ENCODE data around the gene CPN2. TPM values are rescaled to one million over a fixed set of nuclear protein-coding genes. Genes with fewer than 3 reads are reported as not detected.

CPN2 gene
- total RNA-seq, 1 donor from 2014 or later = not detected

GRCh38 chr3:194357681-194358080 is 6.6 kb upstream of the CPN2 start:
- no peak for DNase-seq
- Mint-ChIP-seq H3K27me3 (peaks cover 2% of the 10 kb centered on the region), H3K36me3 (ENCODE audit: low read depth) (no peaks in the 10 kb centered on the region), H3K4me3 (no peak overlapping the region), H3K9me3 (no peaks in the 10 kb centered on the region), H3K4me1 (no peaks in the 10 kb centered on the region), H3K27ac (no peak overlapping the region)
- intact Hi-C loops (cut with micrococcal nuclease) = no loop called here

GRCh38 chr3:194355379-194355778 is 4.3 kb upstream of the CPN2 start:
- Mint-ChIP-seq H3K27me3 (peaks cover 2% of the 10 kb centered on the region), H3K27ac (no peak overlapping the region), H3K4me3 (no peak overlapping the region), H3K36me3 (ENCODE audit: low read depth) (no peaks in the 10 kb centered on the region), H3K4me1 (no peaks in the 10 kb centered on the region), H3K9me3 (no peaks in the 10 kb centered on the region)
- intact Hi-C loops (cut with micrococcal nuclease) = no loop called here
- no peak for DNase-seq

GRCh38 chr3:194354315-194354714 is 3.2 kb upstream of the CPN2 start:
- no peaks in the 10 kb centered on the region for H3K9me3 Mint-ChIP-seq
- no peaks in the 10 kb centered on the region for H3K36me3 Mint-ChIP-seq (ENCODE audit: low read depth)
- no peak for DNase-seq
- H3K27ac Mint-ChIP-seq = no peak overlapping the region
- intact Hi-C loops (cut with micrococcal nuclease) = no loop called here
- H3K4me1 Mint-ChIP-seq = no peaks in the 10 kb centered on the region
- H3K4me3 Mint-ChIP-seq = no peak overlapping the region
- peaks cover 2% of the 10 kb centered on the region for H3K27me3 Mint-ChIP-seq

- no peaks in the 10 kb centered on the region for H3K36me3 Mint-ChIP-seq (ENCODE audit: low read depth)
- DNase-seq = no peak
- H3K27ac Mint-ChIP-seq = no peak overlapping the region
- intact Hi-C loops (cut with micrococcal nuclease) = no loop called here
- H3K27me3 Mint-ChIP-seq = peaks cover 2% of the 10 kb centered on the region
- no peaks in the 10 kb centered on the region for H3K4me1 Mint-ChIP-seq
- H3K4me3 Mint-ChIP-seq = no peak overlapping the region
- no peaks in the 10 kb centered on the region for H3K9me3 Mint-ChIP-seq
Observed at GRCh38 chr3:194352667-194353246, 1.6 kb upstream of the CPN2 start.

GRCh38 chr3:194351952-194352536 is 916 bp upstream of the CPN2 start:
- no peak overlapping the region for H3K4me3 Mint-ChIP-seq
- H3K4me1 Mint-ChIP-seq = no peaks in the 10 kb centered on the region
- H3K27ac Mint-ChIP-seq = no peak overlapping the region
- intact Hi-C loops (cut with micrococcal nuclease) = no loop called here
- H3K27me3 Mint-ChIP-seq = peaks cover 2% of the 10 kb centered on the region
- DNase-seq = no peak
- no peaks in the 10 kb centered on the region for H3K9me3 Mint-ChIP-seq
- H3K36me3 Mint-ChIP-seq (ENCODE audit: low read depth) = no peaks in the 10 kb centered on the region

GRCh38 chr3:194350726-194351071 is 429 bp downstream of the CPN2 start:
- Mint-ChIP-seq H3K4me1 (no peaks in the 10 kb centered on the region), H3K9me3 (no peaks in the 10 kb centered on the region), H3K4me3 (no peak overlapping the region), H3K27me3 (no peaks in the 10 kb centered on the region), H3K27ac (no peak overlapping the region), H3K36me3 (ENCODE audit: low read depth) (no peaks in the 10 kb centered on the region)
- no peak for DNase-seq
- intact Hi-C loops (cut with micrococcal nuclease) = no loop called here

GRCh38 chr3:194348354-194348753 is 2.8 kb downstream of the CPN2 start:
- Mint-ChIP-seq H3K27me3 (peaks cover 7% of the 10 kb centered on the region), H3K4me3 (no peak overlapping the region), H3K36me3 (ENCODE audit: low read depth) (no peaks in the 10 kb centered on the region), H3K9me3 (no peaks in the 10 kb centered on the region), H3K27ac (no peak overlapping the region), H3K4me1 (peaks cover 2% of the 10 kb centered on the region)
- DNase-seq = no peak
- intact Hi-C loops (cut with micrococcal nuclease) = no loop called here

GRCh38 chr3:194346621-194347020 is 4.5 kb downstream of the CPN2 start:
- Mint-ChIP-seq H3K36me3 (ENCODE audit: low read depth) (no peaks in the 10 kb centered on the region), H3K9me3 (no peaks in the 10 kb centered on the region), H3K27ac (no peak overlapping the region), H3K27me3 (peaks cover 13% of the 10 kb centered on the region), H3K4me1 (peaks cover 2% of the 10 kb centered on the region), H3K4me3 (no peak overlapping the region)
- DNase-seq = no peak
- intact Hi-C loops (cut with micrococcal nuclease) = no loop called here

GRCh38 chr3:194346035-194346434 is 5.1 kb downstream of the CPN2 start:
- no peak for DNase-seq
- intact Hi-C loops (cut with micrococcal nuclease) = no loop called here
- H3K9me3 Mint-ChIP-seq = no peaks in the 10 kb centered on the region
- peaks cover 13% of the 10 kb centered on the region for H3K27me3 Mint-ChIP-seq
- no peaks in the 10 kb centered on the region for H3K36me3 Mint-ChIP-seq (ENCODE audit: low read depth)
- peaks cover 2% of the 10 kb centered on the region for H3K4me1 Mint-ChIP-seq
- H3K4me3 Mint-ChIP-seq = no peak overlapping the region
- no peak overlapping the region for H3K27ac Mint-ChIP-seq

- H3K27ac Mint-ChIP-seq = no peak overlapping the region
- DNase-seq = peak; percentile 91
- H3K27me3 Mint-ChIP-seq = peaks cover 15% of the 10 kb centered on the region
- no peaks in the 10 kb centered on the region for H3K36me3 Mint-ChIP-seq (ENCODE audit: low read depth)
- intact Hi-C loops (cut with micrococcal nuclease) = no loop called here
- H3K4me3 Mint-ChIP-seq = no peak overlapping the region
- H3K4me1 Mint-ChIP-seq = peaks cover 2% of the 10 kb centered on the region
- H3K9me3 Mint-ChIP-seq = no peaks in the 10 kb centered on the region
Observed at GRCh38 chr3:194344012-194344411, 7.1 kb downstream of the CPN2 start.

GRCh38 chr3:194343561-194343893 is 7.6 kb downstream of the CPN2 start:
- Mint-ChIP-seq H3K36me3 (ENCODE audit: low read depth) (no peaks in the 10 kb centered on the region), H3K9me3 (no peaks in the 10 kb centered on the region), H3K27ac (no peak overlapping the region), H3K4me3 (no peak overlapping the region), H3K4me1 (peaks cover 2% of the 10 kb centered on the region), H3K27me3 (peaks cover 15% of the 10 kb centered on the region)
- DNase-seq = no peak
- intact Hi-C loops (cut with micrococcal nuclease) = no loop called here

- H3K36me3 Mint-ChIP-seq (ENCODE audit: low read depth) = no peaks in the 10 kb centered on the region
- H3K27me3 Mint-ChIP-seq = peaks cover 16% of the 10 kb centered on the region
- H3K9me3 Mint-ChIP-seq = no peaks in the 10 kb centered on the region
- intact Hi-C loops (cut with micrococcal nuclease) = no loop called here
- no peak for DNase-seq
- peaks cover 2% of the 10 kb centered on the region for H3K4me1 Mint-ChIP-seq
- H3K4me3 Mint-ChIP-seq = no peak overlapping the region
- H3K27ac Mint-ChIP-seq = no peak overlapping the region
Observed at GRCh38 chr3:194342861-194343560, 8.1 kb downstream of the CPN2 start.

- Mint-ChIP-seq H3K4me1 (peaks cover 2% of the 10 kb centered on the region), H3K36me3 (ENCODE audit: low read depth) (no peaks in the 10 kb centered on the region), H3K27me3 (peaks cover 22% of the 10 kb centered on the region), H3K27ac (no peak overlapping the region), H3K9me3 (no peaks in the 10 kb centered on the region), H3K4me3 (no peak overlapping the region)
- DNase-seq = no peak
- intact Hi-C loops (cut with micrococcal nuclease) = no loop called here
Observed at GRCh38 chr3:194340757-194341400, 10.2 kb downstream of the CPN2 start.

GRCh38 chr3:194339840-194340239 is 11.3 kb downstream of the CPN2 start:
- Mint-ChIP-seq H3K27ac (no peak overlapping the region), H3K36me3 (ENCODE audit: low read depth) (no peaks in the 10 kb centered on the region)
- intact Hi-C loops (cut with micrococcal nuclease) = loop anchor here (10.0 kb wide), 1 partner anchor 145 kb away; the partner anchor contains the start of gene ATP13A3

More at GRCh38 chr3:194339840-194340239, 11.3 kb downstream of the CPN2 start:
- H3K9me3 Mint-ChIP-seq = no peaks in the 10 kb centered on the region
- peaks cover 26% of the 10 kb centered on the region for H3K27me3 Mint-ChIP-seq
- no peak for DNase-seq
- peaks cover 2% of the 10 kb centered on the region for H3K4me1 Mint-ChIP-seq
- H3K4me3 Mint-ChIP-seq = no peak overlapping the region

Measured in activated CD4-positive, alpha-beta T cell treated with anti-CD3 and anti-CD28 coated beads, Interleukin-2, amount 10 ng/mL, durations not matched to agents 24 days and 14 days (primary cell).